Loucy (cell line): ENCODE data around the gene NTHL1.

Experiments used
- H2AFZ ChIP-seq: fragments of 200-600 bp; sonication (generic); 2 replicates; pipeline ENCODE4 v1.6.0; 2016; ENCODE audit warnings: antibody characterized with exemption, mild to moderate bottlenecking, low read length, moderate library complexity
- H3F3A ChIP-seq: fragments of 200-600 bp; 2 replicates; pipeline ENCODE4 v1.6.0; 2016; ENCODE audit warnings: antibody characterized with exemption, low read depth, mild to moderate bottlenecking
- H3K27me3 ChIP-seq: fragments of 200-600 bp; sonication (generic); 2 replicates; pipeline ENCODE4 v1.6.1; 2014; ENCODE audit warnings: low read length, mild to moderate bottlenecking; ENCODE audit not compliant: insufficient read depth, poor library complexity, severe bottlenecking
- H3K36me3 ChIP-seq: fragments of 200-600 bp; sonication (generic); 2 replicates; pipeline ENCODE4 v1.6.1; 2016; ENCODE audit warnings: low read length; ENCODE audit not compliant: insufficient read depth
- H3K4me1 ChIP-seq: fragments of 200-600 bp; sonication (generic); 2 replicates; pipeline ENCODE4 v1.5.1; 2014; ENCODE audit warnings: low read length, mild to moderate bottlenecking; ENCODE audit not compliant: insufficient read depth, poor library complexity, severe bottlenecking
- H3K4me2 ChIP-seq: fragments of 200-600 bp; sonication (generic); 2 replicates; pipeline ENCODE4 v1.6.0; 2014; ENCODE audit warnings: antibody characterized with exemption, low read length, low read depth, mild to moderate bottlenecking; ENCODE audit not compliant: poor library complexity, severe bottlenecking
- H3K4me3 ChIP-seq: fragments of 200-600 bp; sonication (generic); 2 replicates; pipeline ENCODE4 v1.5.1; 2014; ENCODE audit warnings: low read length, mild to moderate bottlenecking, mixed read lengths; ENCODE audit not compliant: poor library complexity, severe bottlenecking
- H3K79me2 ChIP-seq: fragments of 200-600 bp; sonication (generic); 2 replicates; pipeline ENCODE4 v1.6.1; 2014; ENCODE audit warnings: low read length; ENCODE audit not compliant: insufficient read depth
- H3K9ac ChIP-seq: fragments of 200-600 bp; sonication (generic); 2 replicates; pipeline ENCODE4 v1.6.0; 2014; ENCODE audit warnings: mild to moderate bottlenecking, low read depth, low read length, moderate library complexity; ENCODE audit not compliant: poor library complexity, severe bottlenecking
- H3K9me2 ChIP-seq: fragments of 200-600 bp; sonication (generic); replicated peaks from 2 replicates; pipeline ENCODE4 v1.6.1; 2016; ENCODE audit warnings: low read depth, low read length, mixed read lengths
- H3K9me3 ChIP-seq: fragments of 200-600 bp; sonication (generic); 2 replicates; pipeline ENCODE4 v1.6.1; 2014; ENCODE audit warnings: mild to moderate bottlenecking, antibody characterized with exemption, low read length, low read depth; ENCODE audit not compliant: insufficient read depth
- H4K20me1 ChIP-seq: fragments of 200-600 bp; sonication (generic); 2 replicates; pipeline ENCODE4 v1.6.0; 2014; ENCODE audit warnings: antibody characterized with exemption, low read length, mild to moderate bottlenecking; ENCODE audit not compliant: insufficient read depth, poor library complexity, severe bottlenecking
- EZH2phosphoT487 ChIP-seq: fragments of 200-600 bp; IDR thresholded peaks from 2 replicates; pipeline ENCODE4 v1.6.1; 2018; ENCODE audit warnings: antibody characterized with exemption, mild to moderate bottlenecking, moderate library complexity, borderline replicate concordance
- TF ChIP-seq, protein P1 (sequence below): fragments of 200-600 bp; sonication (generic); conservative IDR thresholded peaks from 2 replicates; pipeline ENCODE4 v1.5.1; 2014; ENCODE audit warnings: mild to moderate bottlenecking, antibody characterized with exemption, low read length

NTHL1 gene

DNA sequence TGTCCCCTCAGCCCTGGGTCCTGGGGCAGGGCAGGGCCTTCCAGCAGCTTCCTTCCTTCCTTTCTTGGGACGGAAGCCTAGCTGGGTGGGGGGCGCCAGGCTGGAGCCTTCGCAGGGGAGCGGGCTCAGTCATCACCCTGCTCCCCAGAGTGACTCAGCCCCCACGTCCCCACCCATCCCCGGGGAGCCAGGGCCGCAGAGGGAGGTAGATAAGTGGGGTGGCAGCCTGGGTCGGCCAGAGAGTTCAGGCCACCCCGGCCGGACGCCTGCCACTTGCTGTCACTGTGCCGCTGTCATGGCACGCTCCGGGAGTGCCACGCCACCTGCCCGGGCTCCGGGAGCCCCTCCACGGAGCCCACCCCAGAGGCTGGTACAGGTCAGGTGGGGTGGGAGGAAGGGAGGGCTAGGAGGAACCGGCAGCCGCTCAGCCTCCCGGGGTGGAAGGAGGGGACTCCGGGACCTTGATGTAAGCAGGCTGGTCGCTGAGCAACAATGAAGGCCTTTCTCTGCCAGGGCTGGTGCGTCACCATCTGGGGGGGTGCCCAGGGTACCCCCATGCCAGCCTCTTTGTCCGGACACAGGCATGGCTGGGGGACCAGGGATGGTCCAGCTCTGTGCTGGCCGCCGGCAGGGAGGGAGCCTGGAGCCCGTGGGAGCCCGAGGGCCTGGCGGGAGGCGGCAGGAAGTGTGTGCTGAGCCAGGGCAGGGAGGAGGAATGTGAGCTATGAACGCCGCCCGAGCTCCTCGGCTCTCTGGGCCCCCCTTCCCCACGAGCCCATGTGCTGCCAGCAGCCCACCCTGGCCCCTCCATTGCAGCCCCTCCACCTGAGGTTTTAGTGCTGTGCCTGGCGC lies 14.4 kb downstream of the NTHL1 start:
- H3K9ac ChIP-seq = no peak overlapping the region
- H4K20me1 ChIP-seq = no peaks in the 10 kb centered on the region
- no peaks in the 10 kb centered on the region for H3K79me2 ChIP-seq
- no peaks in the 10 kb centered on the region for H3K36me3 ChIP-seq
- no peaks in the 10 kb centered on the region for H3K9me2 ChIP-seq
- TF ChIP-seq, protein P1, sequence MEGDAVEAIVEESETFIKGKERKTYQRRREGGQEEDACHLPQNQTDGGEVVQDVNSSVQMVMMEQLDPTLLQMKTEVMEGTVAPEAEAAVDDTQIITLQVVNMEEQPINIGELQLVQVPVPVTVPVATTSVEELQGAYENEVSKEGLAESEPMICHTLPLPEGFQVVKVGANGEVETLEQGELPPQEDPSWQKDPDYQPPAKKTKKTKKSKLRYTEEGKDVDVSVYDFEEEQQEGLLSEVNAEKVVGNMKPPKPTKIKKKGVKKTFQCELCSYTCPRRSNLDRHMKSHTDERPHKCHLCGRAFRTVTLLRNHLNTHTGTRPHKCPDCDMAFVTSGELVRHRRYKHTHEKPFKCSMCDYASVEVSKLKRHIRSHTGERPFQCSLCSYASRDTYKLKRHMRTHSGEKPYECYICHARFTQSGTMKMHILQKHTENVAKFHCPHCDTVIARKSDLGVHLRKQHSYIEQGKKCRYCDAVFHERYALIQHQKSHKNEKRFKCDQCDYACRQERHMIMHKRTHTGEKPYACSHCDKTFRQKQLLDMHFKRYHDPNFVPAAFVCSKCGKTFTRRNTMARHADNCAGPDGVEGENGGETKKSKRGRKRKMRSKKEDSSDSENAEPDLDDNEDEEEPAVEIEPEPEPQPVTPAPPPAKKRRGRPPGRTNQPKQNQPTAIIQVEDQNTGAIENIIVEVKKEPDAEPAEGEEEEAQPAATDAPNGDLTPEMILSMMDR = no peak
- TF ChIP-seq EZH2phosphoT487 = no peak
- H3K4me1 ChIP-seq = no peaks in the 10 kb centered on the region
- no peaks in the 10 kb centered on the region for H3K27me3 ChIP-seq
- no peaks in the 10 kb centered on the region for H3K9me3 ChIP-seq
- H2AFZ ChIP-seq = no peak overlapping the region
- no peaks in the 10 kb centered on the region for H3F3A ChIP-seq
- no peak overlapping the region for H3K4me3 ChIP-seq
- H3K4me2 ChIP-seq = no peak overlapping the region

DNA sequence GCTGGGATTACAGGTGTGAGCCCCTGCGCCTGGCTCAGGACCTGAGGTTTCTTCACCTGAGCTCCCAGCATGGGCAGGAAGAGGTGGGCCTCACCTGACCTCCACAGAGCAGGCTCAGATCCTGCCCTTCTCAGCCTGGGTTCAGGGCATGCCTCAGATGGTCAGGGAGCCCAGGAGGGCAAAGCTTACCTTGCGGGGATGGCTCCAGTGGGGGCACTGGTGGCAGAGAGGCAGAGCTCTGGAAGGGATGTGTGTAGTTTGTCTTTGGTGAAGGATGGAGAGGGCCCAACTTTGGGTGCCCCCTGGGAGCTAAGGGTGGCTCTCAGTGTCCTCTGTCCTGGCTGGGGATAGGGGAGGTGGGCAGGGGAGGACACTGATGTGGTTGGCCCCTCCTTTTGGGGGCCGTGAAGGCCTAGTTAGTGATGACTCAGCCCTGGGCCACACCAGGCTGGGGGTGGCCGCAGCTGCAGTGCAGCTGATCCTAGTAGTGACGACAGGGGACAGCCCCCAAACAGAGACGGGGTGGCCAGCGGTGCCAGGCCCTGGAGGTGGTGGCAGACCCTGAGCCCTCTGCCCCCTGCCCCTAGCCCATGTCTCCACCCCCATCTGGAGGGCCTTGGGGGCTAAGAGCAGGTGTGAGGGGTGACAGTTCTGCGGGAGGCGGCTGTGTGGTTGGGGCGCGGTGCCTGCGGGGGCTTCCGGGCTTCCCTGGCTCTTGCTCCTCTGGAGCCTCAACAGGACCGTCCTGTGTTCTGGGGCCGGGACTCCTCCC lies 15.2 kb downstream of the NTHL1 start:
- no peaks in the 10 kb centered on the region for H3K9me3 ChIP-seq
- no peak overlapping the region for H3K4me2 ChIP-seq

DNA sequence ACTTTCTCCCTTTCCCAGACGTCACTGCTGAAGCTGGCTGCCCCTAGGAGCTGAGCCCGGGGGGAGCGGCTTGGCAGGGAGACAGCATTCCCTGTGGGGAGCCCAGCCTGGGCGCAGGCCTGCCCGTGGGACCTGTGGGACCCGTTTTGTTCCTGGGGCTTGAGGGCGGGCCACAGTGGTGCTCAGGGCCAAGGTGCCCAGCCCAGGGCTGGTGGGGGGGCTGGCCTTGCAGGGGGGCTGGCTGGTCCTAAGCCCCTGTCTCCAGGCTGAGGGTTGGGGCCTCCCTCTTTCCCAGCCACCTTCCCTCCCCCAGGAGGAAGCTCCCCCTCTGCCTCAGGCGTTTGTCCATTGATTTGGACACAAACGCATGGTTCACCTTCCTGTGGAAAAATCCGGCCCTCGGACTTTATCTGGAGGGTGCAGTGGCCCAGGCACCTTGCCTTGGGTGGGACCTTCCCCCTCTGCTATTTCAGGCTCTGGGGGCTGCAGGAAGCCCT lies 16.5 kb downstream of the NTHL1 start:
- H3K4me1 ChIP-seq = no peaks in the 10 kb centered on the region

More for the DNA sequence above, 15.2 kb downstream of the NTHL1 start:
- H3K79me2 ChIP-seq = no peaks in the 10 kb centered on the region
- TF ChIP-seq, protein P1 = no peak
- TF ChIP-seq EZH2phosphoT487 = no peak
- no peaks in the 10 kb centered on the region for H3K36me3 ChIP-seq
- H3F3A ChIP-seq = no peaks in the 10 kb centered on the region
- H3K4me1 ChIP-seq = no peaks in the 10 kb centered on the region
- H3K9ac ChIP-seq = no peak overlapping the region
- H3K27me3 ChIP-seq = no peaks in the 10 kb centered on the region
- no peak overlapping the region for H2AFZ ChIP-seq
- H3K9me2 ChIP-seq = no peaks in the 10 kb centered on the region
- H3K4me3 ChIP-seq = no peak overlapping the region
- no peaks in the 10 kb centered on the region for H4K20me1 ChIP-seq

More for the DNA sequence above, 16.5 kb downstream of the NTHL1 start:
- TF ChIP-seq EZH2phosphoT487 = no peak
- TF ChIP-seq, protein P1 = no peak
- H3K79me2 ChIP-seq = no peaks in the 10 kb centered on the region
- H3K9me3 ChIP-seq = no peaks in the 10 kb centered on the region
- H3K4me3 ChIP-seq = no peak overlapping the region
- H3F3A ChIP-seq = no peaks in the 10 kb centered on the region
- H3K36me3 ChIP-seq = no peaks in the 10 kb centered on the region
- H3K4me2 ChIP-seq = no peak overlapping the region
- H3K9me2 ChIP-seq = no peaks in the 10 kb centered on the region
- H3K27me3 ChIP-seq = peaks cover 4% of the 10 kb centered on the region
- H4K20me1 ChIP-seq = no peaks in the 10 kb centered on the region
- no peak overlapping the region for H3K9ac ChIP-seq
- no peak overlapping the region for H2AFZ ChIP-seq
